Ovary (tissue), 9 donors: Measurements from ENCODE around the gene ARL2. TPM values are rescaled to one million over a fixed set of nuclear protein-coding genes. Genes with fewer than 3 reads are reported as not detected.

ENCODE experiments used
- DNase-seq, 5 donors: peaks; one replicate each; pipeline ENCODE4 v3.0.0-alpha.2; 2019 to 2020
- H3K27ac ChIP-seq, 2 donors: fragments of 200-600 bp; one replicate each; pipeline versions ENCODE4 v1.5.1 to v1.8.0; 2019 to 2022
- H3K27me3 ChIP-seq: fragments of 200-600 bp; one replicate; pipeline ENCODE4 v1.8.0; 2022
- H3K36me3 ChIP-seq: fragments of 200-600 bp; sonication (generic); one replicate; pipeline ENCODE4 v1.5.1; 2019
- H3K4me1 ChIP-seq: one replicate; pipeline ENCODE4 v1.8.1; 2013; ENCODE audit warnings: mild to moderate bottlenecking, moderate library complexity; ENCODE audit not compliant: insufficient read depth
- H3K4me3 ChIP-seq: fragments of 200-600 bp; sonication (generic); one replicate; pipeline ENCODE4 v1.5.1; 2017
- H3K9me3 ChIP-seq, 2 donors: fragments of 200-600 bp in 1 of 2; sonication (generic) in 1 of 2; one replicate each; pipeline versions ENCODE4 v1.5.1 to v1.8.1; 2013 to 2019; ENCODE audit warnings: mild to moderate bottlenecking in 1 of 2, moderate library complexity in 1 of 2
- EP300 ChIP-seq: sonication (generic); formaldehyde crosslinking; IDR thresholded peaks from one replicate; pipeline ENCODE4 v1.6.1; 2017; ENCODE audit warnings: antibody characterized with exemption
- POLR2A ChIP-seq: fragments of 450-650 bp; IDR thresholded peaks from one replicate; pipeline ENCODE4 v1.6.1; 2017; ENCODE audit warnings: antibody characterized with exemption, mild to moderate bottlenecking, moderate library complexity
- WGBS, 3 donors: extraction: QIAGEN DNeasy Blood & Tissue Kit in 1 of 3; methylation state at CpG; one replicate each; pipeline versions ENCODE4 v1.1.5 to v1.1.7; 2013 to 2017; 5-methylcytosine and 5-hydroxymethylcytosine counted together
- intact Hi-C, 4 donors: fragments of 100-400 bp; cut with DNase I; formaldehyde crosslinking; loops; one replicate each; pipeline versions ENCODE4 v1.11.0 to v1.15.1; 2022 to 2023
- polyA plus RNA-seq, 2 donors: library from polyadenylated mRNA; stranded (reverse); fragments of 200-250 nt in 1 of 2; fragments of 350-450 nt in 1 of 2; fragmentation: Illumina TruSeq in 1 of 2; extraction: RNeasy Lipid Tissue Mini Kit (QIAGEN cat#74804) in 1 of 2; gene quantifications; one replicate each; pipeline ENCODE4 v1.2.3, GENCODE V29; 2013 to 2014
- total RNA-seq, 7 donors: library from RNA; depleted of rRNA in 2 of 7; stranded (reverse); fragments of >200 nt in 2 of 7; fragmentation: NEBNext Ultra II Directional in 3 of 7; extraction: Animal tissue kit (Norgen Biotek cat#: 25700) in 3 of 7; gene quantifications; one replicate each; pipeline versions ENCODE4 v1.1.0 to v1.2.4, GENCODE V29; 2016 to 2023
- TF ChIP-seq, protein P1 (sequence below), 3 donors: fragments of 450-650 bp in 2 of 3; fragments of 200-600 bp in 1 of 3; IDR thresholded peaks; one replicate each; pipeline versions ENCODE4 v1.5.1 to v1.8.0; 2016 to 2022; ENCODE audit warnings: antibody characterized with exemption in 3 of 3, mild to moderate bottlenecking in 1 of 3
- donor health status: DM: no; HTN: no; CAD: no; lungs with moderate emphysema.
- donor health status: DM: no; HTN: no; CAD: no.
- donor health status: Bipolar disorder and iron deficiency.
- donor health status: DM: yes; HTN: yes; CAD: no.
- donor health status: DM: no; HTN: no; CAD: no.
- donor health status: DM: yes; HTN: yes; CAD: no.

Gene ARL2
- total and polyA plus RNA-seq, 9 donors: 60.9 to 147 (median 99.7) TPM

DNA sequence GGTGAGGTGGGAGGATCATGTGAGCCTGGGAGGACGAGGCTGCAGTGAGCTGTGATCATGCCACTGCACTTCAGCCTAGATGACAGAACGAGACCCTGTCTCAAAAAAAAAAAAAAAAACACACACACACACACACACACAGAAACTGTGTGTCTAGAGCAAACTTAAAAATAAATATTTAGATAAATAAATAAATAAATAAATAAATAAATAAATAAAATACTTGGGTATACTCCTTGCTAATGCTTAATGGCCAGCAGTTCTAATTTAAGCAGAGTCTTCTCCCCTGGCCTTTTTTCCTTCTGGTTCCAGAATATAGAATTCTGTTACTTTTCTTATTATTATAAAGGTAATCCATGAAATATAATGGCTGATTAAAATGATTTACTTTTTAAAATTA lies 5.1 kb upstream of the ARL2 start:
- intact Hi-C loops: loop anchor here in 1 of 4 donors (10.0 kb wide), 1 partner anchor 164 kb away; the partner anchor contains the start of gene CDC42BPG
- WGBS, 3 donors: 78 to 89% (median 88%) methylated on average over 2 of the region's 2 CpGs
- H3K9me3 ChIP-seq: no peaks in the 10 kb centered on the region
- no peak for DNase-seq
- H3K27me3 ChIP-seq: no peaks in the 10 kb centered on the region
- no peaks in the 10 kb centered on the region for H3K4me1 ChIP-seq
- H3K36me3 ChIP-seq: no peaks in the 10 kb centered on the region
- no peak overlapping the region for H3K4me3 ChIP-seq
- H3K27ac ChIP-seq: no peak overlapping the region
- TF ChIP-seq POLR2A: no peak
- no peak for TF ChIP-seq EP300
- TF ChIP-seq, protein P1, sequence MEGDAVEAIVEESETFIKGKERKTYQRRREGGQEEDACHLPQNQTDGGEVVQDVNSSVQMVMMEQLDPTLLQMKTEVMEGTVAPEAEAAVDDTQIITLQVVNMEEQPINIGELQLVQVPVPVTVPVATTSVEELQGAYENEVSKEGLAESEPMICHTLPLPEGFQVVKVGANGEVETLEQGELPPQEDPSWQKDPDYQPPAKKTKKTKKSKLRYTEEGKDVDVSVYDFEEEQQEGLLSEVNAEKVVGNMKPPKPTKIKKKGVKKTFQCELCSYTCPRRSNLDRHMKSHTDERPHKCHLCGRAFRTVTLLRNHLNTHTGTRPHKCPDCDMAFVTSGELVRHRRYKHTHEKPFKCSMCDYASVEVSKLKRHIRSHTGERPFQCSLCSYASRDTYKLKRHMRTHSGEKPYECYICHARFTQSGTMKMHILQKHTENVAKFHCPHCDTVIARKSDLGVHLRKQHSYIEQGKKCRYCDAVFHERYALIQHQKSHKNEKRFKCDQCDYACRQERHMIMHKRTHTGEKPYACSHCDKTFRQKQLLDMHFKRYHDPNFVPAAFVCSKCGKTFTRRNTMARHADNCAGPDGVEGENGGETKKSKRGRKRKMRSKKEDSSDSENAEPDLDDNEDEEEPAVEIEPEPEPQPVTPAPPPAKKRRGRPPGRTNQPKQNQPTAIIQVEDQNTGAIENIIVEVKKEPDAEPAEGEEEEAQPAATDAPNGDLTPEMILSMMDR (IDR thresholded peaks at IDR 0.05): no peak

DNA sequence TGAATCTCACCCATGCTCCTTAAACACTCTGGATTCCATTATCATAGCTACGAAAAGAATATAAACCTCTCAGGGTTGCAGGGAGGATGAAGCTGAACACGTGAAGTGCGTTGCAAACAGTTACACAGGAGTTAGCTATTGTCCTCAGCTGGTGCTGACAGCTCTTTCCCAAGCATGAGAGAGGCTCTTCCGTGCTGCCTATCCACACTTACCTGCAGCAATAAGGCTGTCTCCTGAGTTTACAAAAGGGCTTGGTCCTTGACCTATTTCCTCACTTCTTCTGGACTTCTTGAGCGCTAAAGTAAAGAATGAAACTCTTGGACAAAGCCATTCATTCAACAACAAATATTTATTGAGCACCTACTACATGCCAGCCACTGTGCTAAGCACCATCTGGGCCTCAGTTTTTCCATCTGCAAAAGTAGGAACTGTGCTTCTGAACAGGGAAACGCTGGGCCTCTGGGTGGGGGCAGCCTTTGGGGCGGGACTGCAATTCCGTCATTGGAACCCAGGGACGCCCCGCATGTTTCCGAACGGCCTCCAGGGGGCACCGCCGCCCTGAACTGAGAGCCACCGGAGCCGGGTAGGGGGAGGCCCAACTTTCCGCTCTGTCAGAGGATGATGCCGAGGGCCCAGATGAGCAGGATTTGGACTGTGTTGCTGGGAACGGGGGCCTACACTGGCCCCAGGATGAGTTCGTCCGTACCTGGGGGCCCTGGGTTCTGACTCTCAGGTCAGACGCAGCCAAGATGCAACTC lies 651 bp upstream of the ARL2 start:
- H3K9me3 ChIP-seq: no peaks in the 10 kb centered on the region
- H3K4me1 ChIP-seq: peaks cover 2% of the 10 kb centered on the region
- no peaks in the 10 kb centered on the region for H3K36me3 ChIP-seq
- TF ChIP-seq POLR2A: peak; percentile 58
- no peak for TF ChIP-seq EP300
- TF ChIP-seq, protein P1 (IDR thresholded peaks at IDR 0.05): peak in 1 of 3 donors; percentile 77
- no peaks in the 10 kb centered on the region for H3K27me3 ChIP-seq
- intact Hi-C loops: loop anchor here (1.0 to 10.0 kb wide), 8 partner anchors 74 to 169 kb away; partner anchors contain the start of genes CDC42BPG (in 3 of the 4), TM7SF2 (in 2 of the 4), ZNHIT2 (in 2 of the 4) and FAU (in 1 of the 4)
- peak overlapping the region; percentile 56 for H3K4me3 ChIP-seq
- DNase-seq: peak; percentile 85 to 93 (median 90)
- 8 to 11% (median 8%) methylated on average over 21 to 22 of the region's 22 CpGs for WGBS, 3 donors
- H3K27ac ChIP-seq: peak overlapping the region; percentile 94 to 99

DNA sequence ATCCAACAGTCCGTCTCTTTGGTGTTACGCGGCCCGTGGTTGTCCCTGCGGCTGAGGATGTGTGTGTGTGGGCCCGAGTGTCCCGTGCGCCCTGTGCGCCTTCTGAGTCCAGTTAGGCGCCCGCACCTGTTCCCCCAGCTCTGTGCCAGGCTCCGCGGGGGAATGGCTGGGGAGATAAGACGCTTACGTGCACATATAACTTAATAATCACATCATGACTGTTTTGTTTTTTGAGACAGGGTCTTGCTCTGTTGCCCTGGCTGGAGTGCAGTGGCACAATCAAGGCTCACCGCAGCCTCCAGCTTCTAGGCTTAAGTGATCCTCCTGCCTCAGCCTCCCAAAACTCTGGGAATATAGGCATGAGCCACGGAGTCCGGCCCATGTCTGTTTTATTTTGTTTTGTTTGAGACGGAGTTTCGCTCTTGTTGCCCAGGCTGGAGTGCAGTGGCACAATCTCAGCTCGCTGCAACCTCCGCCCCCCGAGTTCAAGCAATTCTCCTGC lies 817 bp downstream of the ARL2 start:
- Histone ChIP-seq H3K27ac (peak overlapping the region; percentile 94 to 99), H3K36me3 (no peaks in the 10 kb centered on the region), H3K27me3 (no peaks in the 10 kb centered on the region), H3K9me3 (no peaks in the 10 kb centered on the region), H3K4me3 (peak overlapping the region; percentile 56), H3K4me1 (peaks cover 2% of the 10 kb centered on the region)
- intact Hi-C loops: loop anchor here (5.0 to 10.0 kb wide), 7 partner anchors 73 to 170 kb away; partner anchors contain the start of genes CDC42BPG (in 3 of the 4), TM7SF2 (in 2 of the 4), VPS51 (in 2 of the 4) and ZNHIT2 (in 2 of the 4)
- 27 to 31% (median 29%) methylated on average over 23 of the region's 23 CpGs for WGBS, 3 donors
- DNase-seq: no peak
- TF ChIP-seq POLR2A (no peak), EP300 (no peak)
- TF ChIP-seq, protein P1 (IDR thresholded peaks at IDR 0.05): no peak

DNA sequence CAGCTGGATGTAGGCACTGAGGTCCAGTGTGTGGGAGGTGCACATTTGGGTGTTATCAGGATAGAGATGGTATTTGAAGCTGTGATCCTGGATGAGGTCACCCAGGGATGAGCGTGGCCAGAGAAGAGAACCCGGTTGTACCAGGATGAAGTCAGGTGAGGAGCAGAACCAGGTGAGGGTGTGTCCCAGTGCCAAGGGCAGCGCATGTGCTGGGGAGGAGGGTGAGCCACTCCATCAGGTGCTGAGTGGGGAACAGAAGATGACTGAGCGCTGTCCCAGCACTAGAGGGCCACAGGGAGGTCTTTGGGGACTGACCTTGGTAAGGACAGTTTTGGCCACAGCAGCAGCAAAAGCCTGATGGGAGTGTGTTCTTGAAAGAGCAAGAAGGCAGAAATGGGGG lies 2.7 kb downstream of the ARL2 start:
- Histone ChIP-seq H3K4me1 (peaks cover 2% of the 10 kb centered on the region), H3K27ac (no peak overlapping the region), H3K4me3 (no peak overlapping the region), H3K27me3 (no peaks in the 10 kb centered on the region), H3K36me3 (no peaks in the 10 kb centered on the region), H3K9me3 (no peaks in the 10 kb centered on the region)
- DNase-seq: no peak
- TF ChIP-seq, protein P1 (IDR thresholded peaks at IDR 0.05): no peak
- TF ChIP-seq EP300 (no peak), POLR2A (no peak)
- intact Hi-C loops: loop anchor here in 3 of 4 donors (5.0 to 10.0 kb wide), 3 partner anchors 81 to 172 kb away; partner anchors contain the start of genes CDC42BPG (in 3 of the 3), TM7SF2 (in 1 of the 3), VPS51 (in 1 of the 3) and ZNHIT2 (in 1 of the 3)
- 76 to 84% (median 77%) methylated on average over 4 of the region's 4 CpGs for WGBS, 3 donors
